ENCODE data around the gene AGO3. TPM values are rescaled to one million over a fixed set of nuclear protein-coding genes. Genes with fewer than 3 reads are reported as not detected.

Gene AGO3
- polyA plus RNA-seq, 2 of the 4 experiments (the other 2 are of a cell fraction), result 3.8 to 14.7 TPM

- no peak for FAIRE-seq
- POLR2A ChIA-PET, result no interaction called here
These were observed 163.7 kb downstream of the AGO3 start for GRCh38 chr1:36094621-36095061.

GRCh38 chr1:36095760-36096405, 165.0 kb downstream of the AGO3 start:
- no peak overlapping the region for H3K27ac ChIP-seq
- DNase-seq (ENCODE audit: low read depth in 1 of 2, low spot score in 1 of 2) (no peak), ATAC-seq (no peak), FAIRE-seq (no peak)
- POLR2A ChIA-PET, result no interaction called here
- TF ChIP-seq JUNB (IDR thresholded peaks at IDR 0.05) (no peak), KDM5A (IDR thresholded peaks at IDR 0.05) (no peak), HOXA7 (CRISPR knock-in tag; IDR thresholded peaks at IDR 0.05) (no peak), ZSCAN20 (CRISPR knock-in tag; IDR thresholded peaks at IDR 0.05) (no peak), HDAC2 (IDR thresholded peaks at IDR 0.05) (no peak)
- H3K4me2 ChIP-seq, result no peak overlapping the region
- no peak overlapping the region for H3K4me3 ChIP-seq
- CTCF ChIA-PET, result interaction anchor here (0.8 to 13.6 kb wide), 6 partner anchors 9 to 326 kb away, joined by 3 to 147 read pairs (median 4); partner anchors contain the start of gene TRAPPC3
- WGBS (ENCODE audit: missing lambda C conversion rate), result 88% methylated on average over 10 of the region's 15 CpGs
- no peaks in the 10 kb centered on the region for H3K9me3 ChIP-seq
- H3K4me1 ChIP-seq, result no peaks in the 10 kb centered on the region

More at GRCh38 chr1:36094621-36095061, 163.7 kb downstream of the AGO3 start:
- ATAC-seq (no peak), DNase-seq (ENCODE audit: low read depth in 1 of 2, low spot score in 1 of 2) (no peak)
- no peak for TF ChIP-seq CEBPB (IDR thresholded peaks at IDR 0.05)
- no peak for TF ChIP-seq KDM1A (IDR thresholded peaks at IDR 0.05; ENCODE audit: low read depth)
- TF ChIP-seq CBX2 (IDR thresholded peaks at IDR 0.05; ENCODE audit: borderline replicate concordance, low read depth), result no peak
- no peak for TF ChIP-seq RNF2 (IDR thresholded peaks at IDR 0.05; ENCODE audit: borderline replicate concordance, low read depth)
- no peak for TF ChIP-seq JUNB (IDR thresholded peaks at IDR 0.05)
- TF ChIP-seq PHF8 (IDR thresholded peaks at IDR 0.05; ENCODE audit: borderline replicate concordance, low read depth), result no peak
- TF ChIP-seq MYC (IDR thresholded peaks at IDR 0.05; ENCODE audit: borderline replicate concordance, low read length), result no peak
- TF ChIP-seq ESRRA (IDR thresholded peaks at IDR 0.05; ENCODE audit: borderline replicate concordance, low read length), result no peak
- no peak for TF ChIP-seq HOXA7 (CRISPR knock-in tag; IDR thresholded peaks at IDR 0.05)
- no peak for TF ChIP-seq ELK1 (IDR thresholded peaks at IDR 0.05; ENCODE audit: low read depth, low read length)
- no peak for TF ChIP-seq MAFK (IDR thresholded peaks at IDR 0.05; ENCODE audit: partially characterized antibody)
- no peak for TF ChIP-seq RAD21 (conservative IDR thresholded peaks at IDR 0.05 in 1 of 2, IDR thresholded peaks at IDR 0.05 in 1 of 2)
- TF ChIP-seq HEYL (CRISPR knock-in tag; IDR thresholded peaks at IDR 0.05), result no peak
- TF ChIP-seq CHD2 (IDR thresholded peaks at IDR 0.05; ENCODE audit: low read length, partially characterized antibody), result no peak
- TF ChIP-seq REST (IDR thresholded peaks at IDR 0.05), result no peak
- TF ChIP-seq CHD4 (IDR thresholded peaks at IDR 0.05; ENCODE audit: borderline replicate concordance), result no peak
- TF ChIP-seq ATOH8 (CRISPR knock-in tag; IDR thresholded peaks at IDR 0.05; ENCODE audit: low read depth), result no peak
- no peak for TF ChIP-seq NPAS2 (CRISPR knock-in tag; IDR thresholded peaks at IDR 0.05; ENCODE audit: borderline replicate concordance)
- no peak for TF ChIP-seq MAX (IDR thresholded peaks at IDR 0.05)
- TF ChIP-seq ZNF302 (CRISPR knock-in tag; IDR thresholded peaks at IDR 0.05), result no peak
- Histone ChIP-seq H3K4me3 (no peak overlapping the region), H3K27ac (no peak overlapping the region), H3K4me1 (peaks cover 6% of the 10 kb centered on the region), H3K9me3 (no peaks in the 10 kb centered on the region), H3K4me2 (no peak overlapping the region)
- WGBS (ENCODE audit: missing lambda C conversion rate), result 91% methylated on average over 8 of the region's 8 CpGs
- CTCF ChIA-PET, result interaction anchor here (1.2 to 13.6 kb wide), 5 partner anchors 11 to 123 kb away, joined by 3 to 147 read pairs (median 4); partner anchors contain the start of gene TRAPPC3
